MM.1S (cell line): ENCODE measurements around the gene AGRP.

Experiments
- DNase-seq: peaks from one replicate; pipeline ENCODE4 v3.0.0-alpha.2; 2015
- H2AFZ ChIP-seq: fragments of 300-600 bp; sonication (generic); 2 replicates; pipeline ENCODE4 v1.6.0; 2016; ENCODE audit warnings: antibody characterized with exemption, low read length
- H3F3A ChIP-seq: fragments of 300-600 bp; sonication (generic); 2 replicates; pipeline ENCODE4 v1.6.1; 2016; ENCODE audit warnings: mild to moderate bottlenecking, antibody characterized with exemption, low read length, moderate library complexity, mixed read lengths; ENCODE audit not compliant: insufficient read depth
- H3K27ac ChIP-seq: fragments of 300-600 bp; sonication (generic); 2 replicates; pipeline ENCODE4 v1.5.1; 2016; ENCODE audit warnings: mild to moderate bottlenecking, low read length
- H3K27me3 ChIP-seq: fragments of 300-600 bp; sonication (generic); replicated peaks from 2 replicates; pipeline ENCODE4 v1.6.0; 2016; ENCODE audit warnings: low read length; ENCODE audit not compliant: insufficient read depth
- H3K36me3 ChIP-seq: fragments of 300-600 bp; sonication (generic); replicated peaks from 2 replicates; pipeline ENCODE4 v1.6.1; 2016; ENCODE audit warnings: mild to moderate bottlenecking, low read length, mixed read lengths; ENCODE audit not compliant: insufficient read depth
- H3K4me1 ChIP-seq: fragments of 300-600 bp; sonication (generic); 2 replicates; pipeline ENCODE4 v1.6.1; 2016; ENCODE audit warnings: low read length, mixed read lengths
- H3K4me2 ChIP-seq: fragments of 300-600 bp; sonication (generic); 2 replicates; pipeline ENCODE4 v1.6.0; 2016; ENCODE audit warnings: low read depth, low read length
- H3K4me3 ChIP-seq: fragments of 300-600 bp; sonication (generic); 2 replicates; pipeline ENCODE4 v1.5.1; 2016; ENCODE audit warnings: low read length, mixed read lengths
- H3K79me2 ChIP-seq: fragments of 300-600 bp; sonication (generic); 2 replicates; pipeline ENCODE4 v1.6.1; 2016; ENCODE audit warnings: mixed run types, low read length, mixed read lengths
- H3K9ac ChIP-seq: fragments of 300-600 bp; sonication (generic); 2 replicates; pipeline ENCODE4 v1.6.1; 2016; ENCODE audit warnings: low read length, mixed read lengths
- H3K9me2 ChIP-seq: fragments of 300-600 bp; sonication (generic); replicated peaks from 2 replicates; pipeline ENCODE4 v1.6.1; 2016; ENCODE audit warnings: mild to moderate bottlenecking, low read length, mixed read lengths; ENCODE audit not compliant: insufficient read depth
- H3K9me3 ChIP-seq: fragments of 300-600 bp; sonication (generic); replicated peaks from 2 replicates; pipeline ENCODE4 v1.6.1; 2016; ENCODE audit warnings: mild to moderate bottlenecking, low read length, mixed read lengths; ENCODE audit not compliant: insufficient read depth
- H4K20me1 ChIP-seq: fragments of 300-600 bp; sonication (generic); 2 replicates; pipeline ENCODE4 v1.6.1; 2016; ENCODE audit warnings: mild to moderate bottlenecking, low read length, moderate library complexity, mixed read lengths; ENCODE audit not compliant: insufficient read depth
- CTCF ChIP-seq: fragments of 300-600 bp; sonication (generic); IDR thresholded peaks from 2 replicates; pipeline ENCODE4 v1.5.1; 2016; ENCODE audit warnings: antibody characterized with exemption, low read length, mixed read lengths
- EZH2 ChIP-seq: fragments of 300-600 bp; sonication (generic); optimal IDR thresholded peaks from 2 replicates; pipeline ENCODE3; 2017; ENCODE audit warnings: low read depth, mild to moderate bottlenecking, antibody characterized with exemption, low read length, mixed read lengths
- EZH2phosphoT487 ChIP-seq: fragments of 300-600 bp; sonication (generic); IDR thresholded peaks from 2 replicates; pipeline ENCODE4 v1.6.1; 2018; ENCODE audit warnings: antibody characterized with exemption, low read length

Gene AGRP

GRCh38 chr16:67483150-67483549 is at the start of gene AGRP:
AGRP (minus strand) TSS chr16:67483547; CDS start chr16:67483398, 149 bp downstream.
- no peaks in the 10 kb centered on the region for H4K20me1 ChIP-seq
- TF ChIP-seq CTCF = no peak
- TF ChIP-seq EZH2 = no peak
- TF ChIP-seq EZH2phosphoT487 = no peak
- H3K36me3 ChIP-seq = no peaks in the 10 kb centered on the region
- H3K27me3 ChIP-seq = no peaks in the 10 kb centered on the region
- no peak within 1 kb of the TSS for H2AFZ ChIP-seq
- peaks cover 4% of the 10 kb centered on the region; the same call in 1 of the 2 replicates for H3F3A ChIP-seq
- no peak for DNase-seq
- no peak within 1 kb of the TSS for H3K27ac ChIP-seq
- H3K9me2 ChIP-seq = no peaks in the 10 kb centered on the region
- peaks cover 53% of the 10 kb centered on the region for H3K79me2 ChIP-seq
- peak within 1 kb of the TSS; percentile 99; the same call in 1 of the 2 replicates for H3K4me3 ChIP-seq
- H3K9ac ChIP-seq = no peak within 1 kb of the TSS; the same call in 1 of the 2 replicates
- peak within 1 kb of the TSS; percentile 63 for H3K4me2 ChIP-seq
- H3K4me1 ChIP-seq = peaks cover 9% of the 10 kb centered on the region
- no peaks in the 10 kb centered on the region for H3K9me3 ChIP-seq

GRCh38 chr16:67531247-67531646 is 47.9 kb upstream of the AGRP start:
- DNase-seq = no peak
- H3K27me3 ChIP-seq = no peaks in the 10 kb centered on the region
- H3K9me2 ChIP-seq = no peaks in the 10 kb centered on the region
- H3K79me2 ChIP-seq = peaks cover 50% of the 10 kb centered on the region
- no peak for TF ChIP-seq CTCF
- no peak for TF ChIP-seq EZH2
- no peak for TF ChIP-seq EZH2phosphoT487
- peak overlapping the region; percentile 99; the same call in 1 of the 2 replicates for H3K4me2 ChIP-seq
- H2AFZ ChIP-seq = no peak overlapping the region
- H4K20me1 ChIP-seq = no peaks in the 10 kb centered on the region
- no peaks in the 10 kb centered on the region for H3K9me3 ChIP-seq
- H3K36me3 ChIP-seq = no peaks in the 10 kb centered on the region
- peaks cover 10% of the 10 kb centered on the region for H3K4me1 ChIP-seq
- peaks cover 4% of the 10 kb centered on the region; the same call in 1 of the 2 replicates for H3F3A ChIP-seq
- H3K9ac ChIP-seq = no peak overlapping the region
- H3K4me3 ChIP-seq = no peak overlapping the region
- H3K27ac ChIP-seq = no peak overlapping the region

- Histone ChIP-seq H3K27ac (peak overlapping the region; percentile 28; the same call in 1 of the 2 replicates), H3K4me1 (peaks cover 15% of the 10 kb centered on the region), H3F3A (peaks cover 4% of the 10 kb centered on the region; the same call in 1 of the 2 replicates), H4K20me1 (no peaks in the 10 kb centered on the region), H3K79me2 (peaks cover 50% of the 10 kb centered on the region), H3K9ac (peak overlapping the region; percentile 74), H3K4me3 (peak overlapping the region; percentile 92), H3K9me3 (no peaks in the 10 kb centered on the region), H3K27me3 (no peaks in the 10 kb centered on the region), H3K9me2 (no peaks in the 10 kb centered on the region), H3K4me2 (peak overlapping the region; percentile 99), H3K36me3 (no peaks in the 10 kb centered on the region), H2AFZ (peak overlapping the region; percentile 35)
- TF ChIP-seq EZH2 (no peak), CTCF (no peak), EZH2phosphoT487 (no peak)
- peak; percentile 53 for DNase-seq
Measured at GRCh38 chr16:67530013-67530939, 46.9 kb upstream of the AGRP start.
